ENCODE measurements around the gene MTHFD1L.
A peak's percentile ranks its signal among the peaks of the same experiment; 100 is the strongest.

MTHFD1L gene

DNA sequence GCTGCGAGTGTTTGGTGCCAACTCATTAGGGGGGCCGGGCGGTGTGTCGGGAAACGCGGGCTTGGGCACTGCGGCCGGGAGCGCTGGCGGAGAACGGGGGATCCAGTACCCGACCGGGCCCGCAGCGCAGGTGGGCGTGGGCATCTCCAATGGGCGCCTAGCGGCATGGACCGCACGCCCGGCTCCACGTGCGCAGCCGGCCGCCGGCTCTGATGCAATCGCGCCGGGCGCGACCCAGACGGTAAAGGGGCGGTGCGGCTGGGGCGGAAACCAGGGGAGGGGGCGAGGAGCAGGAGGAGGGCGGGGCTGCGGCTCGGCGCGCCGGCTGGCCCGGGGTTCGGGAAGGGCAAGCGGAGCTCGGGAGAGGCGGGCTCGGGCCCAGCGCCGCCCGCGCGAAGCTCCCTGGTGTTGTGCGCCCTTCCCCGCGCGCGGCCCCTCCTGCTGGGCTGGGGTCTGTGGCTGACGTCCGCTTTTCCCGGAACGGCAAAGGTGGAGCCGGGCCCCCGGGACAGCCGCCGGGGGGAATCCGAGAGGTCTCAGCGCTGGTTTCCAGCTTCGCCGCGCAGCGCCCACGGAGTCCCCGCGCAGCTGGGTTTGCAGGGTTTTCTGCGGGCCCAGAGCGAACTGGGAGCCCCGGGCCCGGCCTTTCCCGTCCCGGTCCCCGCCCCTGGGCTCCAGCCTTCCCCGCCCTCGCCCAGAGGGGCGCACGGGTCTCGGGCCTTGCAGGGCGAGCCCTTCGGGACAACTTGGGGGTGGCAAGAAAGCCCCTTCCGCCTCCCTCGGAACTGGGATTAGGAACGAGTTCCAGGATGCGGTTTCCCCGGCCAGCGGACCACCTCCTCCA, 867 bp downstream of the MTHFD1L start:
- peak; percentile 34 to 43 for DNase-seq (ENCODE audit: low read depth in 2 of 2)

DNA sequence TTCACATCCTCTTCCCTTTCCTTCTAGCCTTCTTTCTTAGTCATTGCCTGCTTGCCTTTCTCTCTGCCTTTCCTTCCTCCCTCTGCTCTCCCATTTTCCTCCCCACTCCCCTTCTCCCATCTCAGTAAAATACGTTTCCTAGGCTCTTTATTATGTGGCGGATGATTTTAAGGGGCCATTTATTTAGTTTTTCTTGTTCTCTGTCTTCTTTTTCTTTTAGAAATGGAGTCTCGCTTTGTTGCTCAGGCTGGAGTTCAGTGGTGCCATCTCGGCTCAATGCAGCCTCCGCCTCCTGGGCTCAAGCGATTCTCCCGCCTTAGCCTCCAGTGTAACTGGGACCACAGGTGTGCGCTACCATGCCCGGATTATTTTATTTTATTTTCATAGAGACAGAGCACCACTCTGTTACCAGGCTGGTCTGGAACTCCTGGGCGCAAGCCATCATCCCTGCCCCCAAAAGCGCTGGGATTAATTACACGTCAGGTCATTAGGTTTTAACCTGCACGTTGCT, 1.5 kb downstream of the MTHFD1L start:
- DNase-seq (ENCODE audit: low read depth in 2 of 2): no peak

DNA sequence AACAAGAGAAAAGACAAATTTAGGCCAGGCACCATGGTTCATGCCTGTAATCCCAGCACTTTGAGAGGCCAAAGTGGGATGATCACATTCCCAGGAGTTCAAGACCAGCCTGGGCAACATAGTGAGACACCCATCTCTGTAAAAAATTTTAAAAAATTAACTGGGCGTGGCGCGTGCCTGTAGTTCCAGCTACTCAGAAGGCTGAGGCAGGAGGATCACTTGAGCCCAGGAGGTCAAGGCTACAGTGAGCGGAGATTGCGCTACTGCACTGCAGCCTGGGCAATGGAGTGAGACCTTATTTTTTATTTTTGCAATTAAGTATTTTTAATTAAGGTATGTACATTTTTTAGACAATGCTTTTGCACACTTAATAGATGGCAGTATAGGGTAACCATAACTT, 3.3 kb downstream of the MTHFD1L start:
- no peak for DNase-seq (ENCODE audit: low read depth in 2 of 2)

DNA sequence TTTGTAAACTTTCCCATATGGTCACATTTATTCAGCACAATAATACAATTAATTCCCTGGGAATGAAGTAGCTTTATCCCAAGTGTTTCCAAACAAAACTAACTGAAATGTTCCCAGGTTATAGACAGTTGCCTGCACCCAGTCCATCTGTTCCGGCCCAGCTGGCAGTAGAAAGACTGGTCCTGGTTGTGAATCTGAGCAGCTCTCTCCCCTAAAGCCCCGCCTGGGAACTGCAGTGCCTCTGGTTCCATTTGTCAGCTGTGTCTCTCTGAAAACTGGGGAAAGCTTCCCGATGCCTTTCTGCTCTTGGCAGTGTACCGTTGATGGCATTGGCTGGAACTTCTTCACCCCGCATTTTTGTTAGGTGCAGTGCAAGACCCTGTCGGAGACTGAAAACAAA, 8.7 kb downstream of the MTHFD1L start:
- DNase-seq (ENCODE audit: low read depth in 2 of 2): no peak

DNA sequence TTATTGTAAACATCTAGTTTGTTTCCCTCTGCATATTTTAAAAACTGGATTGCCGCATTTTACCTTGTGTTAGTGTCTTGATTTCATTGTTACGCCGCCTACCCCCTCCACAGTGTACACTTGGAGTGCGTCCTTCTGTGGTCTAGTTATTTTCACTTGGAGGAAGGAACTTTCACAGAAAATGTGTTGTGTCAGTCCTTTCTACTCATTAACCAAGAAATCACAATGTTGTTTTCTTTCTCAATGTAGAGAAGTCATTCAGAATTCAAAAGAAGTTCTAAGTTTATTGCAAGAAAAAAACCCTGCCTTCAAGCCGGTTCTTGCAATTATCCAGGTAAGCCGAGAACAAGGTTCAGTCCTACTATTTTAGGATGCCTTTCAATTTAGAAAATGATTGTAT, 10.3 kb downstream of the MTHFD1L start:
- no peak for DNase-seq (ENCODE audit: low read depth in 2 of 2)

DNA sequence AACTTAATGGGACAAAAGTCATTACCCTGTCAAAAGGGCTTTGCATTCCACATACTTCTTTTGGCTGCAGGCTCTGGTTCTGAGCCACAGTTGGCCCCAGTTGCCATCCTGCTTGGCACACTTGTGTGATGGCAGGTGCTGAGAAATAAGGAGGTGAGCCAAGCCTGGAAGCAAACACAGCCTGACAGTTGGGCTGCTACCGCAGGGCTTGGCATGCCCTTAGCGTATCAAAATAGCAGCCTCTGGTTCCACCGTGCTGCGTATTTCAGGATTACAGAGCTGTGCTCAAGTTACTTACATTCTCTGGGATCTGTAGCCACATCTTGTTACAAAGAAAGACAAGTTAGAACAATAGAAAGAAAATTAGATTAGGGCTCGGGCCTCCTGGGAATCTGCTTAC, 11.1 kb downstream of the MTHFD1L start:
- no peak for DNase-seq (ENCODE audit: low read depth in 2 of 2)

DNA sequence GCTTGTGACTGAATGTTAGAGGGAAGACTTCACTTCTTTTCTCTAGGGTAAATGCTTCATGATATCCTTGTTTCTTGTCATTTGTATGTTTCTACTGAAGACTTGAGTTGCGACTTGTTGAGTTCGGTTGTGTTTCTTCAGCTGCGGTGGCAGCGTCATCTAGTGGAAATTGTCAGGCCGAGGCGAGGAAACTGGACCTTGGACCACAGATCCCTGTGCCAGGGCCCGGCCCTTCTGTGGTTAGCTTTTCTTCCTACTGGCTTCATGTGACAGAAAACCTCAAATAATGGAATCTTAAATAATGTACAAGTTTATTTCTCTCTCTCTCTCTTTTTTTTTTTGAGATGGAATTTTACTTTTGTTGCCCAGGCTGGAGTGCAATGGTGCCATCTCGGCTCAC, 12.4 kb downstream of the MTHFD1L start:
- no peak for DNase-seq (ENCODE audit: low read depth in 2 of 2)

DNA sequence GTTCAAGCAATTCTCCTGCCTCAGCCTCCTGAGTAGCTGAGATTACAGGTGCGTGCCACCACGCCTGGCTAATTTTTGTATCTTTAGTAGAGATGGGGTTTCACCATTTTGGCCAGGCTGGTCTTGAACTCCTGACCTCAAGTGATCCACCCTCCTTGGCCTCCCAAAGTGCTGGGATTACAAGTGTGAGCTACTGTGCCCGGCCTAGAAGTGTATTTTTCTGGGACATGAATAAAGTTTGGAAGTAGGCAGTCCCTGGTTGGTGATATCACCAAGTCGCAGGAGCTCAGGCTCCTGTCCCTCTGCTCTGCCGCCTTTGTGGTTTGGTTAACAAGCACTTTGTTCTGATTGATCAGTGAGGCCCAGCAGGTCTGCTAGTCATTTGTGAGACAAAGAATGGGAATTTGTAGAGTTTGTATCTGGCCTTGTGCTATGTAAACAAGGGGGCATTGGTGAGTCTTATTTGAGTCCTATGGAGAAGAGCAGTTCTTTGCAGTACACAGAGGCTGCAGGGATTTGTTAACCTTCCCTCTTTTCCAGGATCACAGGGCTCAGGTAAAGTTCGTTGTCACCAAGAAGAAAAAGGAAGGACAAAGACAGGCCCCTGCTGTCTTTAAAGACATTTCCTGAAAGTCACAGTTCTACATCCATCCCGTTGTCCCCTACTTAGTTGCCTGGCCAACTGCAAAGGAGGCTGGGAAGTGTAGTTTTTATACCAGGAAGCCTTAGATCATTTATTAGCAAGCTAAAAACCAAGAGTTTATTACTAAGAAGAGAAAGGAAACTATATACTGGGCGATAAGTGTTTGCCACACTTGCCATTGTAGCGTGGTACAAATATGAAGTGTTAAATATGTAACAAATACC, 13.1 kb downstream of the MTHFD1L start:
- no peak for DNase-seq (ENCODE audit: low read depth in 2 of 2)

DNA sequence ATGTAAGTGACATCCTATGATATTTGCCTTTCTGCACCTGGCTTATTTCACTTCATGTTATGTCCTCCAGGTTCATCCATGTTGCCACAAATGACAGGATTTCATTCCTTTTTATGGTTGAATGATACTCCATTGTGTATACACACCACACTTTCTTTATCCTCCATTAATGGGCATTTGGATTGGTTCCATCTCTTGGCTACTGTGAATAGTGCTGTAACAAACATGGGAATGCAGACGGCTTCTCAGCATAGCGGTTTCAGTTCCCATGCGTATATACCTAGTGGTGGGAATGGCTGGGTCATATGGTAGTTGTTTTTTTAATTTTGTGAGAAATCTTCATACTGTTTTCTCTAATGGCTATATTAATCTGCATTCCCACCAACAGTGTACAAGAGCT, 14.8 kb downstream of the MTHFD1L start:
- DNase-seq (ENCODE audit: low read depth in 2 of 2): no peak

DNA sequence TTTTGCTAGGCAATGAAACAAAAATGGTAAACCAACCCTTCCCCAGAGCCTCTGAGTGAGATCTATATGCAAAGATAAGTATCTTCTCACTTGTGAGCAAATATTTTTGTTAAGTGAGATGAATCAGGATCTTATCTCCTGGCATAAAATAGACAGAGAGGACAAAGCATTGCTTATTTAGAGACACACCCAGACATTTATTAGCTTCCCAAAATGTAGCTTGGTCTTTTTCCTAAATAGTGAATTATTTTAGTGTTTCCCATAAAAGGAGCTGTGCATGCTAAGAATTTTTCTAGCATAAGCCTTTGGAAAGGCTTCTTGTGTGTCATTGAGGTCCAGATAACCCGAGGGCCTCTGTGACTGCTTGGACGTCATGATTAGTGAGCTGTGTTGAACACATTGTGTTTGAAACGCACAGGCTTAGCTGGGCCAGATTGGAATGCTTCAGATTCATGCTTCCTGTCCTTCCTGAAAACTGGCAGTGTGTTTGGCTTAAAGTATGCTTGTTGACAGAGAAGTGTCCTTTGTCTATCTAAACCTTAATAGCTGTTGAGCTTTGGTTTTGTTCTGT, 16.5 kb downstream of the MTHFD1L start:
- DNase-seq (ENCODE audit: low read depth in 2 of 2): no peak

DNA sequence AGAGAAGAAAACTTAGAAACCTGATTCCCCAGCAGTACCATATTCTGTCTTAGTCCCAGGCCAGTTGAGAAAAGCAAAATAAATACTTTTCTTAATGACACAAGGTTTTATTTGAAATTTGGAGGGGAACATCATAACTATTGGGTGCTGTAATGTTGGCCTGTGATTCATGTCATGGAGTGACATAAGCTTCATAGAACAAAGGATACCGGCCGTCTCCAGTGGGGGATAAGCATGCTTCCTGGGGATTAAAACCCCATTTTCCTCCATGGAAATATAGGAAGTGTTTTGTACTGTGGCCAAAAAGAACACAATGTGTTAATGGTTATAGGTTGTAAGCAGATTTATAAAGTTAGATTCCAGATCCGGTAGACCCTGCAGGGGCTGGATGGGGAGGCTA, 18.0 kb downstream of the MTHFD1L start:
- no peak for DNase-seq (ENCODE audit: low read depth in 2 of 2)

DNA sequence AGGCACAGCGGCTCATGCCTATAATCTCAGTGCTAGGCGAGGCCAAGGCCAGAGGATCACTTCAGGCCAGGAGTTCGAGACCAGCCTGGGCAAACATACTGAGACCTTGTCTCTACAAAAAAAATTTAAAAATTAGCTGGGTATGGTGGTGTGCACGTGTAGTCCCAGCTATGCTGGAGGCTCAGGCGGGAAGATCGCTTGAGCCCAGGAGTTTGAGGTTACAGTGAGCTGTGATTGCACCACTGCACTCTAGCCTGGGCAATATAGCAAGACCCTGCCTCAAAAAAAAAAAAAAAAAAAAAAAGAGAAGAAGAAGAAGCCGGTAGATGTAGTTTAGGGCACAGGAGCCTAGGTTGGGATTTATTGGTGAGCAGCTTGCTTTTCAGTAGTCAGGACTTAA, 20.7 kb downstream of the MTHFD1L start:
- no peak for DNase-seq (ENCODE audit: low read depth in 2 of 2)

DNA sequence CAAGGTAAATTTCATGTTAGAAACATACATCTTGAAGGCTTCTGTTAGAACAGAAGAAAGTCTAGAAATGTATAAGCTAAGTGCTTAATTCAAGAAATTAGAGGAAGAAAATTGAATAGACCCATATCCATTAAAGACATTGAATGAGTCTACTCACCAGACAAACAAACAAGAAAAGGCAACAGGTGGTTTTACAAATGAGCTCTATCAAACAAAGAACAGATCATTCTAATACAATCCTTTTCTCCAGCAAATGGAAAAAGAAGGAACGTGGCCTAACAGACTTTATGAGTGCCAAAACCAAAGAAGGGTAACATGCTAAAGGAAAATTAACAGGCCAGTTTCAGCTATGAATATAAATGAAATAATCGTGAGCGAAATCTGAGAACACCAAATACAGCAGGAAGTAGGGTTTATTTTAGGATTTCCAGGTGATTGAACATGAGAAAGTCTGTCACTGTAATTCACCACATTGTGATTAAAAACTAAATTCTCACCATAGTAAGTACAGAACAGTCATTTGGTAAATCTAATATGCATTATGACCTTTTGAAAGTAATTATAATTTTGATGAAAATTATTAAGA, 22.6 kb downstream of the MTHFD1L start:
- no peak for DNase-seq (ENCODE audit: low read depth in 2 of 2)

DNA sequence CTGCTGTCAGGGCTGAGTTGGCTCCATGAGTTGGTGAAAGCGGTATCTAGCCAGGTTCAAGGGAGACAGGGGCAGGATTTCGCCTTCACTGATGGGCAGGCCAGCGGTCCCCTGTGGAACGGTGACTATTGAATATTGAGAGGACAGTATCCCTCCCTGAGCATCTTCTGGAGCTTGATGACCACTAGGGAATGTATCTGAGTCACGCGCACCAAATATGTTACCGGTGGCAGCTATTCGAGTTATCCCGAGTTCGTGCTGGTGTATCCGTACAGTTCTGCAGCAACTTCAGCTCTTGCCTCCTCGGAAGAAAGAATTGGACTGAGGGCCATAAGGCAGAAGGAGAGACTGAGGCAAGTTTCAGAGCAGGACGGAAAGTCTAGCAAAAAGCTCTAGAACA, 24.8 kb downstream of the MTHFD1L start:
- no peak for DNase-seq (ENCODE audit: low read depth in 2 of 2)

DNA sequence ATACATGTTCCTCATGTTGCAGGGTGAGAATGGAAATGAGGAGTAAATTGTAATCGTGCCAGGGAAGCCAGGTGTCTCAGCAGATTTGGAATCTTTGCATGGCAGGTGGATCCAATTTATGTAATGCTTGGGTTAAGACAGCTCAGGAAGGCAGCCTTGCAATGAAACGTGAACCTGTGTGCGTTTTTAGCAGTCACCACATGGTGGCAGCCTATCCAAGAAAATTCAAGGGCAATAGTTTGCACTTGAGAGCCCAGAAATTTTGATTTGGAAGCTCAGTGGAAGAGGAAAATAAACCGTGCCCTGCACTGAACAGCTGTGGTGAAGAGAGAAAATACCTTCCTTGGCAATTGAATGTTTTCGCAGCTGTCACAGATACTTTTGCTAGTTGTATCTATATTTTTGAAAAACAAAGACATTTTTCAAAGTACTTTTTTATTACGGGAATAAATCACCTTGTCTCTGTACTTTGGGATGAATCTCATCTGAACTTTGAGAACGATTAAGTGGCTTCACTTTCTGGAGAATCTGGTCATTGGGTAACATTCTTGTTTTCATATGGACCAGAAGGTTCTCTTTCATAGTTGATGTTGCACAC, 26.5 kb downstream of the MTHFD1L start:
- DNase-seq (ENCODE audit: low read depth in 2 of 2): peak; percentile 18

DNA sequence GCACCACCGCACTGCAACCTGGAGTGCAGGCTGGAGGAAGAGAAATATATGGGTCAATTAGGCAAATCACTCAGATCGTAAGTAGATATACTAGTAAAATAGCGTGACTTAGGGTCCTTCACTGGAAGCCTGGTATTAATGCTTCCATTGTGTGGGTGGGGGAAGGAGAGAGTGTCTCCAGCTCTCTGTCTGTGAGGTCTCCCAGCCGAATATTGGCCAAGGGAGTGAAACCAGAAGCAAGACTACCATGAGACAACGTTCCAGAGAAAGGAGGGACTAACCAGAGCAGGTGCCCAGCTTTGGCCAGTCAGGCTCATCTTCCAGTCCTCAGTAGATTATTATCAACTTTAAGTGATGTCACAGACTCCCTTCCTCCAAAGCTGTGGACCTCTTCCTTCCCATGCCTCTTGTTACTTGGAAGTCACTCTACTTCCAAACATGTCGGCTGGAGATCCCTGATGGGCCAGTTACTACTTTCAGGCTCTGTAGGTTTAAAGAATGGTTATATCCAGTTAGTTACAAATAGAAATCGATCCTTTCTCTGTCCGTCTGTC, 28.8 kb downstream of the MTHFD1L start:
- no peak for DNase-seq (ENCODE audit: low read depth in 2 of 2)

DNA sequence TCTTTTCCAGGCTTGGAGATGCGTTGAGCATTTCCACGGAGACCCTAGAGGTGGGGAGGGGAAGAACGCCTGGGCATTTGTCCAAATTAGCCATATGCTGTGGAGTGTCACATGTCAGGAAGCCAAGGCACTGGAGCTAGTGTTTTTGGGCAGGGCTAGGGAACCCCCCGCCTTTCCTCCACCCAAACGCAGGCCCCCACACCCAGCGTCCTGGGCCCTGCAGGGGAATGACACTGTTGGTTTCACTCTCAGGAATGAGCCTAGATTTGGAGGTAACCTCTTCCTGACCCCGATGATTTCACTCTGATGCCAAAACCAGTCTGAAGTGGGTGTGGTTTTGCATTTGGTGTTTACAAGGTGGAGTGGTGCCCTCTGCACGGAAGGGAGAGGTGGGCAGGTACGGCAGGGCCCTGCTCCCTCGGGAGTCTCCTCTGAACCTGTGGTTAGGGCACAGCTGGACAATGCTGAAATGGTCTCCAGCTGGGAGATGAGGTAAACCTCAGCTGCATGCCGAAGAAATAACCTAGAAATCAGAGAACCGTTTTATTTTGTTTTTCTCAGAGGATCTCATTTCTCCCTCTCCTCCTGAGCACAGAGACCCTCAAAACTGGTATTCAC, 29.5 kb downstream of the MTHFD1L start:
- DNase-seq (ENCODE audit: low read depth in 2 of 2): no peak

DNA sequence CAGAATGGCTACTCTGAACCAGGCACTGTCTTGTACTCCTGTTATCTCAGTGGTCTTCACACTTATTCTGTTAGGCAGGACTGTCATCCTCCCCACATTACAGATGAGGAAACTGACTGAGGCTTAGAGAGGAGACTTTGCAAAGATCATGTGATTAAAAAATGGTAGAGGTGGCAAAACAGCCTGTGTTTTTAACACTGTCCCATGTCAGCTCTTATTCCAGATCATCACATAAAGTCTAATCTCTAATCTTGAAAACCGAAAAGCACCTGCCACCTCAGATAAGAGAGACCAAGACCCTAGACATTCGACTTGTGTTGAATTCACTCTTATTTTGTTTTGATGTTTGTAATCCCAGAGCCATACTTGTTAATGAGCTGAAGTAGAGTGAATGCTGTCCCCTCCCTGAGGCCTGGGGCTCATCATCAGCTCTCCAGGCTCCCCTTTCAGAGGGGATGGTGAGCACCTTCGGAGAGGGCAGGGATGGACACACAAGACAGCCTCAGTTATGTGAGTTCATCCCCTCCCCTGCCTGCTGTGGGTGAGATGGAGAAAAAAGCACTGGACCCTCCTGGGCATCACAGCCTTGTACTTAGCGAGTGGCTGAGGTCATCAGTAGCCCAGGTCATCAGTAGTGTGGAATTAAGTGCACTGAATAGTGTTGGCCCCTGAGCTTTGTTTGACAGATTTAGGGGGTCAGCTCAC, 30.6 kb downstream of the MTHFD1L start:
- no peak for DNase-seq (ENCODE audit: low read depth in 2 of 2)

DNA sequence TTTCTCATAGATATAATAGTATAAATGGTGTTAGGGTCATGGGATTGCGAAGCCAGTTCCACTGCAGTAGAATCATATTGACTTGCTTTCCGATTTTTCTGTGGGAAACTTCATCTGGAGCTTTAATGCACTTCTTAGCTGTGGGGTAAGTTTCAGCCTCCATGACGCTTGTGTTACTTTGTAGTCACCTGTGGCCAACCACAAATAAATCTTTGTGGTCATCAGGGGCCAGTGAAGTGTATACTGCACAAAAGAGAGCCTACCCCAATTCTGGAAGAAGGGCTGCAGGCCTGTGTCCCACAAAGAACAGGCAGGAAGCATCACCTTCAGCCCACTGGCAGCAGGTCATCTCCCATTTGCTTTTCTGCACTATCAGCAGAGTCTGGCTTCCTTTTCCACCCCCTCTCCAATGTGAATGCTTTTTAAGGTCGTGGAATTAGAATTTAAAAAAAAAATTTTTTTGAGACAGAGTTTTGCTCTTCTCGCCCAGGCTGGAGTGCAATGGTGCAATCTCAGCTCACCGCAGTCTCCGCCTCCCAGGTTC, 32.0 kb downstream of the MTHFD1L start:
- DNase-seq (ENCODE audit: low read depth in 2 of 2): no peak
